HepG2 (cell line): Measurements from ENCODE around the gene ACSL3. TPM values are rescaled to one million over a fixed set of nuclear protein-coding genes. Genes with fewer than 3 reads are reported as not detected.

Experiments
- ARNTL ChIP-seq: sonication (generic); formaldehyde crosslinking; IDR thresholded peaks from 2 replicates; pipeline ENCODE4 v1.4.0; 2020; ENCODE audit warnings: mild to moderate bottlenecking, missing genetic modification reagents
- CC2D1A ChIP-seq: sonication (generic); formaldehyde crosslinking; IDR thresholded peaks from 2 replicates; pipeline ENCODE4 v1.8.1; 2023; ENCODE audit warnings: mild to moderate bottlenecking, missing genetic modification reagents
- CCDC6 ChIP-seq: sonication (generic); formaldehyde crosslinking; IDR thresholded peaks from 2 replicates; pipeline ENCODE4 v1.8.1; 2022; ENCODE audit warnings: mild to moderate bottlenecking, missing genetic modification reagents, moderate library complexity
- DMTF1 ChIP-seq: sonication (generic); formaldehyde crosslinking; IDR thresholded peaks from 2 replicates; pipeline ENCODE4 v1.4.0; 2020; ENCODE audit warnings: mild to moderate bottlenecking, missing genetic modification reagents
- DNMT1 ChIP-seq: sonication (generic); formaldehyde crosslinking; IDR thresholded peaks from 2 replicates; pipeline ENCODE4 v1.5.1; 2020; ENCODE audit warnings: mild to moderate bottlenecking, missing genetic modification reagents
- EZH2 ChIP-seq: conservative IDR thresholded peaks from 2 replicates; pipeline ENCODE4 v1.6.1; 2012; ENCODE audit warnings: mild to moderate bottlenecking, low read depth, low read length, moderate library complexity
- FLYWCH1 ChIP-seq: sonication (generic); formaldehyde crosslinking; IDR thresholded peaks from 2 replicates; pipeline ENCODE4 v1.8.1; 2023; ENCODE audit warnings: mild to moderate bottlenecking, missing genetic modification reagents
- GABPB1 ChIP-seq: IDR thresholded peaks from 2 replicates; pipeline ENCODE4 v1.6.1; 2016; ENCODE audit warnings: mild to moderate bottlenecking, missing genetic modification reagents, moderate library complexity, missing compliant biosample characterization
- GRHL1 ChIP-seq: sonication (generic); formaldehyde crosslinking; conservative IDR thresholded peaks from 2 replicates; pipeline ENCODE4 v1.8.0; 2022; ENCODE audit warnings: missing genetic modification reagents
- HDAC1 ChIP-seq: sonication (generic); formaldehyde crosslinking; IDR thresholded peaks from 2 replicates; pipeline ENCODE4 v1.5.1; 2020; ENCODE audit warnings: mild to moderate bottlenecking, missing genetic modification reagents
- MED8 ChIP-seq: sonication (generic); formaldehyde crosslinking; IDR thresholded peaks from 2 replicates; pipeline ENCODE4 v1.8.1; 2023; ENCODE audit warnings: mild to moderate bottlenecking, missing genetic modification reagents; ENCODE audit not compliant: insufficient replicate concordance
- MTF2 ChIP-seq: sonication (generic); formaldehyde crosslinking; IDR thresholded peaks from 2 replicates; pipeline ENCODE4 v1.5.0; 2020; ENCODE audit warnings: missing genetic modification reagents, borderline replicate concordance
- NFE2 ChIP-seq: sonication (generic); formaldehyde crosslinking; IDR thresholded peaks from 2 replicates; pipeline ENCODE4 v1.4.0; 2020; ENCODE audit warnings: missing genetic modification reagents
- NR3C1 ChIP-seq: sonication (generic); formaldehyde crosslinking; IDR thresholded peaks from 2 replicates; pipeline ENCODE4 v1.4.0; 2020; ENCODE audit warnings: missing genetic modification reagents
- PHF5A ChIP-seq: IDR thresholded peaks from one replicate; pipeline ENCODE4 v1.6.1; 2018; ENCODE audit warnings: low read depth, missing genetic modification reagents; ENCODE audit not compliant: unreplicated experiment
- RORA ChIP-seq: sonication (generic); formaldehyde crosslinking; IDR thresholded peaks from 2 replicates; pipeline ENCODE4 v1.5.0; 2020; ENCODE audit warnings: mild to moderate bottlenecking, missing genetic modification reagents, moderate library complexity
- TEAD2 ChIP-seq: sonication (generic); formaldehyde crosslinking; IDR thresholded peaks from 2 replicates; pipeline ENCODE4 v1.9.0; 2021; ENCODE audit warnings: missing genetic modification reagents
- TGIF2 ChIP-seq: IDR thresholded peaks from 2 replicates; pipeline ENCODE4 v1.6.1; 2016; ENCODE audit warnings: control low read depth, missing compliant biosample characterization
- ZBTB2 ChIP-seq: sonication (generic); formaldehyde crosslinking; IDR thresholded peaks from 2 replicates; pipeline ENCODE4 v1.8.0; 2022; ENCODE audit warnings: low read depth, missing genetic modification reagents
- ZNF121 ChIP-seq: sonication (generic); formaldehyde crosslinking; IDR thresholded peaks from 2 replicates; pipeline ENCODE4 v1.5.0; 2020; ENCODE audit warnings: mild to moderate bottlenecking, missing genetic modification reagents
- ZNF20 ChIP-seq: sonication (generic); formaldehyde crosslinking; IDR thresholded peaks from 2 replicates; pipeline ENCODE4 v1.4.0; 2020; ENCODE audit warnings: mild to moderate bottlenecking, moderate library complexity, missing genetic modification reagents
- ZNF3 ChIP-seq: IDR thresholded peaks from 2 replicates; pipeline ENCODE4 v1.7.0; 2017; ENCODE audit warnings: inconsistent platforms
- ZNF570 ChIP-seq: sonication (generic); formaldehyde crosslinking; IDR thresholded peaks from 2 replicates; pipeline ENCODE4 v1.4.0; 2020; ENCODE audit warnings: mild to moderate bottlenecking, missing genetic modification reagents, borderline replicate concordance
- ZNF773 ChIP-seq: sonication (generic); formaldehyde crosslinking; IDR thresholded peaks from 2 replicates; pipeline ENCODE4 v1.4.0; 2020; ENCODE audit warnings: missing genetic modification reagents, borderline replicate concordance
- ZNF891 ChIP-seq: sonication (generic); formaldehyde crosslinking; IDR thresholded peaks from 2 replicates; pipeline ENCODE4 v1.5.0; 2020; ENCODE audit warnings: mild to moderate bottlenecking, missing genetic modification reagents
- ZSCAN31 ChIP-seq: sonication (generic); formaldehyde crosslinking; IDR thresholded peaks from 2 replicates; pipeline ENCODE4 v1.5.0; 2020; ENCODE audit warnings: low read depth, mild to moderate bottlenecking, missing genetic modification reagents
- polyA plus RNA-seq, 8 experiments: library from polyadenylated mRNA; depleted of rRNA in 3 of 8; stranded (reverse) in 7 of 8; unstranded in 1 of 8; fragments of >200 nt; fragmentation: Illumina TruSeq in 4 of 8; extraction: Trizol in 4 of 8; gene quantifications; 2 replicates each; pipeline versions ENCODE4 v1.2.1 to v1.2.3, GENCODE V29; 2011 to 2016; ENCODE audit warnings: low read depth in 4 of 8, missing spikeins in 1 of 8, mixed read lengths in 1 of 8; ENCODE audit not compliant: insufficient read depth in 1 of 8
- total RNA-seq, 5 experiments: library from RNA; depleted of rRNA; stranded (reverse); fragments of >200 nt; fragmentation: Illumina TruSeq; extraction: Trizol; gene quantifications; 2 replicates each; pipeline ENCODE4 v1.2.3, GENCODE V29; 2016; ENCODE audit warnings: low read depth in 1 of 5

The ACSL3 gene
- total and polyA plus RNA-seq, 2 of the 13 experiments (the other 11 are each of a cell fraction or from before 2014, with no cell fraction given) = 305 to 365 TPM

- TF ChIP-seq NFE2 (0 out of 2 replicates have a peak, but pooled peaks have one; percentile 22), NR3C1 (CRISPR knock-in tag) (no peak), HDAC1 (peak; percentile 94), DNMT1 (CRISPR knock-in tag) (peak; percentile 97; the same call in 1 of the 2 replicates), CC2D1A (CRISPR knock-in tag) (no peak), GRHL1 (CRISPR knock-in tag) (peak; percentile 54; the same call in 1 of the 2 replicates), CCDC6 (peak; percentile 99), MTF2 (CRISPR knock-in tag) (no peak), FLYWCH1 (CRISPR knock-in tag) (peak; percentile 25; the same call in 1 of the 2 replicates), RORA (CRISPR knock-in tag) (no peak), ZBTB2 (CRISPR knock-in tag) (peak; percentile 76), DMTF1 (no peak), EZH2 (no peak), PHF5A (CRISPR knock-in tag) (no peak), ZSCAN31 (CRISPR knock-in tag) (peak; percentile 85; the same call in 1 of the 2 replicates), ZNF570 (CRISPR knock-in tag) (no peak), ZNF891 (CRISPR knock-in tag) (peak; percentile 100), TEAD2 (CRISPR knock-in tag) (no peak), ZNF3 (CRISPR knock-in tag) (no peak), MED8 (peak; percentile 97), ZNF121 (CRISPR knock-in tag) (peak; percentile 88), TGIF2 (CRISPR knock-in tag) (peak; percentile 96), ZNF773 (peak; percentile 74; the same call in 1 of the 2 replicates), GABPB1 (CRISPR knock-in tag) (peak; percentile 84), ARNTL (CRISPR knock-in tag) (0 out of 2 replicates have a peak, but pooled peaks have one; percentile 55), ZNF20 (CRISPR knock-in tag) (0 out of 2 replicates have a peak, but pooled peaks have one; percentile 59)
Measured at GRCh38 chr2:222860740-222861410, at the start of gene ACSL3 (continued).
